HCT116 (cell line): ENCODE measurements around the gene SUCNR1. TPM values are rescaled to one million over a fixed set of nuclear protein-coding genes. Genes with fewer than 3 reads are reported as not detected.

ENCODE experiments used
- ATAC-seq: fragments of 200-7000 bp; cut with Tn5 transposase; 2 replicates; pipeline ENCODE4 v1.9.1; 2020; ENCODE audit warnings: mild to moderate bottlenecking, moderate library complexity
- BruUV-seq: library from RNA; stranded (reverse); fragments of 400-500 nt; replicated peaks from 2 replicates; lab custom pipeline; 2021; lab: Mats Ljungman, UMichigan
- CTCF ChIA-PET: fragments of 300-600 bp; sonication (Branson Sonifier 250); formaldehyde crosslinking; loops from one replicate; lab custom pipeline; 2021; ENCODE audit warnings: antibody characterized with exemption; lab: Charles Lee
- POLR2A ChIA-PET: fragments of 300-600, 350-600 bp; sonication (Branson Sonifier 250); formaldehyde crosslinking; loops from one replicate; lab custom pipeline; 2021; ENCODE audit warnings: antibody characterized with exemption; lab: Charles Lee
- RAD21 ChIA-PET, 2 experiments: fragments of 300-600 bp; sonication (Branson Sonifier 250); formaldehyde crosslinking; loops; one replicate each; lab custom pipeline; 2023; ENCODE audit warnings: low total read pairs in 2 of 2; ENCODE audit not compliant: uncharacterized antibody in 2 of 2, unreplicated experiment in 2 of 2, low non-redundant PET in 1 of 2; lab: Charles Lee
- DNase-seq: peaks from one replicate; pipeline ENCODE4 v3.0.0-alpha.2; 2010; ENCODE audit warnings: low read depth, low spot score
- H2AFZ ChIP-seq: fragments of 200-600 bp; shearing (Covaris generic), sonication (generic); 2 replicates; pipeline ENCODE4 v1.6.1; 2017; ENCODE audit warnings: low read depth, mixed run types, mixed read lengths, antibody characterized with exemption, low read length; ENCODE audit not compliant: poor library complexity, severe bottlenecking
- H3K27ac ChIP-seq: 2 replicates; pipeline ENCODE4 v1.5.1; 2012; ENCODE audit warnings: low read depth, low read length
- H3K27me3 ChIP-seq: fragments of 200-600 bp; sonication (generic); 2 replicates; pipeline ENCODE4 v1.6.1; 2016; ENCODE audit warnings: mixed run types, low read length, mixed read lengths; ENCODE audit not compliant: insufficient read depth
- H3K36me3 ChIP-seq, 2 experiments: fragments of 200-500 bp in 1 of 2; fragments of 200-600 bp in 1 of 2; sonication (Bioruptor generic) in 1 of 2; sonication (generic) in 1 of 2; 2 replicates each; pipeline versions ENCODE4 v1.5.1 to v1.6.1; 2014 to 2016; ENCODE audit warnings: low read length in 2 of 2, inconsistent platforms in 1 of 2, mixed read lengths in 1 of 2, mixed run types in 1 of 2; ENCODE audit not compliant: insufficient read depth in 2 of 2, control insufficient read depth in 1 of 2
- H3K4me1 ChIP-seq, 2 experiments: fragments of 200-600 bp in 1 of 2; sonication (generic) in 1 of 2; 2 replicates each; pipeline versions ENCODE4 v1.5.1 to v1.6.1; 2012 to 2017; ENCODE audit warnings: low read length in 2 of 2, inconsistent platforms in 1 of 2, mild to moderate bottlenecking in 1 of 2, mixed read lengths in 1 of 2, mixed run types in 1 of 2, moderate library complexity in 1 of 2; ENCODE audit not compliant: insufficient read depth in 2 of 2, control insufficient read depth in 1 of 2
- H3K4me2 ChIP-seq: fragments of 200-600 bp; sonication (generic); 2 replicates; pipeline ENCODE4 v1.6.1; 2017; ENCODE audit warnings: mixed run types, low read length, mixed read lengths
- H3K4me3 ChIP-seq, 2 experiments: fragments of 200-600 bp in 1 of 2; sonication (generic) in 1 of 2; replicated peaks in 1 of 2; 2 replicates each; pipeline ENCODE4 v1.5.1; 2011 to 2016; ENCODE audit warnings: low read length in 2 of 2, control low read depth in 1 of 2, low read depth in 1 of 2, mild to moderate bottlenecking in 1 of 2, mixed read lengths in 1 of 2, mixed run types in 1 of 2
- H3K79me2 ChIP-seq: fragments of 200-600 bp; sonication (generic); 2 replicates; pipeline ENCODE4 v1.6.1; 2017; ENCODE audit warnings: mild to moderate bottlenecking, mixed run types, low read length, moderate library complexity, mixed read lengths; ENCODE audit not compliant: insufficient read depth
- H3K9ac ChIP-seq: fragments of 200-600 bp; sonication (generic); 2 replicates; pipeline ENCODE4 v1.6.1; 2016; ENCODE audit warnings: low read length, mixed read lengths
- H3K9me2 ChIP-seq: fragments of 200-600 bp; sonication (generic), shearing (Covaris generic); 2 replicates; pipeline ENCODE4 v1.6.1; 2017; ENCODE audit warnings: mixed run types, mild to moderate bottlenecking, moderate library complexity; ENCODE audit not compliant: insufficient read depth
- H3K9me3 ChIP-seq, 2 experiments: fragments of 200-500 bp in 1 of 2; fragments of 200-600 bp in 1 of 2; sonication (Bioruptor generic) in 1 of 2; sonication (generic) in 1 of 2; 2 replicates each; pipeline ENCODE4 v1.6.1; 2014 to 2017; ENCODE audit warnings: low read length in 2 of 2, mixed read lengths in 2 of 2, inconsistent platforms in 1 of 2, low read depth in 1 of 2, mild to moderate bottlenecking in 1 of 2, mixed run types in 1 of 2, moderate library complexity in 1 of 2; ENCODE audit not compliant: control insufficient read depth in 1 of 2, insufficient read depth in 1 of 2
- H4K20me1 ChIP-seq: fragments of 200-600 bp; sonication (generic), shearing (Covaris generic); 2 replicates; pipeline ENCODE4 v1.6.1; 2017; ENCODE audit warnings: mixed run types, mild to moderate bottlenecking, moderate library complexity; ENCODE audit not compliant: insufficient read depth
- CEBPB ChIP-seq: IDR thresholded peaks from 2 replicates; pipeline ENCODE4 v1.6.1; 2012; ENCODE audit warnings: low read depth
- FOSL1 ChIP-seq: IDR thresholded peaks from 2 replicates; pipeline ENCODE4 v1.6.1; 2012; ENCODE audit warnings: low read depth
- RAD21 ChIP-seq: IDR thresholded peaks from 2 replicates; pipeline ENCODE4 v1.6.1; 2012; ENCODE audit warnings: low read depth, mild to moderate bottlenecking
- SIN3A ChIP-seq: IDR thresholded peaks from 2 replicates; pipeline ENCODE4 v1.6.1; 2012; ENCODE audit warnings: low read depth
- ZFX ChIP-seq: fragments of 450-650 bp; IDR thresholded peaks from 2 replicates; pipeline ENCODE4 v1.6.1; 2017
- ZNF274 ChIP-seq: fragments of 200-500 bp; sonication (Bioruptor generic); IDR thresholded peaks from 2 replicates; pipeline ENCODE4 v1.6.1; 2014; ENCODE audit warnings: mild to moderate bottlenecking, low read depth, low read length, inconsistent platforms
- intact Hi-C: fragments of 100-400 bp; cut with micrococcal nuclease; formaldehyde crosslinking; loops from 2 replicates; pipeline ENCODE4 v1.10.0; 2022
- total RNA-seq: library from RNA; stranded (reverse); gene quantifications from one replicate; pipeline ENCODE4 v1.2.1, GENCODE V29; 2021; ENCODE audit not compliant: unreplicated experiment
- TF ChIP-seq, protein P1 (sequence below), 3 experiments: fragments of 200-600 bp in 1 of 3; sonication (generic) in 1 of 3; IDR thresholded peaks in 2 of 3; conservative IDR thresholded peaks in 1 of 3; 2 replicates each; pipeline ENCODE4 v1.5.1; 2012 to 2017; ENCODE audit warnings: low read depth in 2 of 3, low read length in 2 of 3, antibody characterized with exemption in 1 of 3, borderline replicate concordance in 1 of 3, control low read depth in 1 of 3, mild to moderate bottlenecking in 1 of 3, mixed read lengths in 1 of 3, mixed run types in 1 of 3, moderate library complexity in 1 of 3; ENCODE audit not compliant: insufficient read depth in 1 of 3

The SUCNR1 gene
- total RNA-seq, 1 experiment from 2014 or later = 0.17 TPM

DNA sequence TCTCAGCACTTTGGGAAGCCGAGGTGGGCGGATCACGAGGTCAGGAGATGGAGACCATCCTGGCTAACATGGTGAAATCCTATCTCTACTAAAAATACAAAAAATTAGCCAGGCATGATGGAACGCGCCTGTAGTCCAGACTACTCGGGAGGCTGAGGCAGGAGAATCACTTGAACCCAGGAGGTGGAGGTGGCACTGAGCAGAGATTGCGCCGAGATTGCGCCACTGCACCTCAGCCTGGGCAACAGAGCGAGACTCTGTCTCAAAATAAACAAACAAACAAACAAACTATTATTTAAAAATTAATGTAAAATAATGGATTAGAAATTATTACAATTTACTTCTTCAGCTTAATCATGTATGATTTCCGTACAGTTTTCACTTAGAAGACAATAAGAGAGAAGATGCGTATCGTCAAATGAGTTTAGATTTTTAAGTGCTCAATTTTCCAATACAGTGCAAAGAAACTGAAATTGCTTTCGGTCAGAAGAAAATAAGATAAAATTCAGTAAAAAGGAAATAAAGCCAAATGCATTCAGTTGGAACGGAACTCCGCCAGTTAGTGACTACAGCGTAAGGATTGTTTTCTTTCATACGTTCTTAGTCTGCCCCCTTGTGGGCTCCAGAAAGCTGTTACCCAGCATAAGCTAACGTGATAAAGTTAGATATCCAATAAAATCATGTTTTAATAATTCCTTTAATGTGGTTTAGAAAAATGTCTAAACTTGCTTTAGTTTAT lies 34.7 kb upstream of the SUCNR1 start:
- H4K20me1 ChIP-seq = no peaks in the 10 kb centered on the region
- BruUV-seq = no TSS peak
- DNase-seq = peak; percentile 75
- no peak overlapping the region for H3K9ac ChIP-seq
- peak overlapping the region; percentile 98 for H2AFZ ChIP-seq
- H3K36me3 ChIP-seq = no peaks in the 10 kb centered on the region
- peak; percentile 80 for ATAC-seq
- POLR2A ChIA-PET = interaction anchor here (2.2 kb wide), 1 partner anchor 399 kb away, joined by 9 read pairs; no protein-coding TSS in a partner anchor
- no peaks in the 10 kb centered on the region for H3K27me3 ChIP-seq
- intact Hi-C loops = loop anchor here (1.0 to 5.0 kb wide), 7 partner anchors 80 to 671 kb away; no protein-coding TSS in a partner anchor
- no peaks in the 10 kb centered on the region for H3K9me2 ChIP-seq
- H3K27ac ChIP-seq = no peak overlapping the region
- peaks cover 22 to 30% of the 10 kb centered on the region in 2 experiments for H3K4me1 ChIP-seq
- CTCF ChIA-PET = interaction anchor here (0.6 to 4.3 kb wide), 20 partner anchors 9 to 610 kb away, joined by 3 to 106 read pairs (median 4); no protein-coding TSS in a partner anchor
- RAD21 ChIA-PET = interaction anchor here (0.6 to 1.3 kb wide), 5 partner anchors 232 to 548 kb away, joined by 3 to 9 read pairs (median 5); no protein-coding TSS in a partner anchor
- H3K4me3 ChIP-seq = peak overlapping the region; percentile 12 to 21; a peak in 2 of 4 replicates
- no peaks in the 10 kb centered on the region for H3K79me2 ChIP-seq
- TF ChIP-seq RAD21 = peak; percentile 94
- TF ChIP-seq, protein P1, sequence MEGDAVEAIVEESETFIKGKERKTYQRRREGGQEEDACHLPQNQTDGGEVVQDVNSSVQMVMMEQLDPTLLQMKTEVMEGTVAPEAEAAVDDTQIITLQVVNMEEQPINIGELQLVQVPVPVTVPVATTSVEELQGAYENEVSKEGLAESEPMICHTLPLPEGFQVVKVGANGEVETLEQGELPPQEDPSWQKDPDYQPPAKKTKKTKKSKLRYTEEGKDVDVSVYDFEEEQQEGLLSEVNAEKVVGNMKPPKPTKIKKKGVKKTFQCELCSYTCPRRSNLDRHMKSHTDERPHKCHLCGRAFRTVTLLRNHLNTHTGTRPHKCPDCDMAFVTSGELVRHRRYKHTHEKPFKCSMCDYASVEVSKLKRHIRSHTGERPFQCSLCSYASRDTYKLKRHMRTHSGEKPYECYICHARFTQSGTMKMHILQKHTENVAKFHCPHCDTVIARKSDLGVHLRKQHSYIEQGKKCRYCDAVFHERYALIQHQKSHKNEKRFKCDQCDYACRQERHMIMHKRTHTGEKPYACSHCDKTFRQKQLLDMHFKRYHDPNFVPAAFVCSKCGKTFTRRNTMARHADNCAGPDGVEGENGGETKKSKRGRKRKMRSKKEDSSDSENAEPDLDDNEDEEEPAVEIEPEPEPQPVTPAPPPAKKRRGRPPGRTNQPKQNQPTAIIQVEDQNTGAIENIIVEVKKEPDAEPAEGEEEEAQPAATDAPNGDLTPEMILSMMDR (IDR thresholded peaks at IDR 0.05 in 2 of 3, conservative IDR thresholded peaks at IDR 0.05 in 1 of 3; ENCODE audit: borderline replicate concordance in 1 of 3, insufficient read depth in 1 of 3, low read depth in 2 of 3, low read length in 2 of 3) = peak; percentile 73 to 81 (median 75)
- no peak for TF ChIP-seq ZFX
- no peak for TF ChIP-seq CEBPB
- no peak for TF ChIP-seq ZNF274
- no peak for TF ChIP-seq FOSL1
- TF ChIP-seq SIN3A = no peak
- H3K9me3 ChIP-seq = no peaks in the 10 kb centered on the region
- peak overlapping the region; percentile 70 for H3K4me2 ChIP-seq
